HepG2 (cell line): Measurements from ENCODE around the gene SMG5. TPM values are rescaled to one million over a fixed set of nuclear protein-coding genes. Genes with fewer than 3 reads are reported as not detected.
A peak's percentile ranks its signal among the peaks of the same experiment; 100 is the strongest.

Experiments
- ATAC-seq: fragments of 200-7000 bp; cut with Tn5 transposase; 3 replicates; pipeline ENCODE4 v1.9.1; 2020; ENCODE audit warnings: mild to moderate bottlenecking, moderate library complexity
- BruUV-seq: library from RNA; stranded (reverse); fragments of 400-500 nt; replicated peaks from 2 replicates; lab custom pipeline; 2021; lab: Mats Ljungman, UMichigan
- CTCF ChIA-PET: fragments of 300-600 bp; formaldehyde crosslinking; extraction: SDS; loops from one replicate; lab custom pipeline; 2021; ENCODE audit warnings: low total read pairs, inconsistent platforms, low intra/inter-chr PET ratio; lab: Yijun Ruan, JAX
- POLR2A ChIA-PET: fragments of 350-600 bp; sonication (Branson Sonifier 250); formaldehyde crosslinking; loops from one replicate; lab custom pipeline; 2020; ENCODE audit warnings: antibody characterized with exemption, inconsistent platforms; lab: Yijun Ruan, JAX
- DNase-seq: peaks from one replicate; pipeline ENCODE4 v3.0.0-alpha.2; 2015; ENCODE audit warnings: low spot score
- FAIRE-seq: peaks from 3 replicates; lab custom pipeline; 2011; peaks lifted over from hg19 to GRCh38; lab: Jason Lieb, UNC
- H2AFZ ChIP-seq: one replicate; pipeline ENCODE4 v1.6.1; 2011; ENCODE audit warnings: low read length, inconsistent platforms
- H3K27ac ChIP-seq: fragments of 300-600 bp; 3 replicates; pipeline ENCODE4 v1.8.0; 2011; ENCODE audit warnings: mixed run types, mild to moderate bottlenecking, mixed read lengths, low read length, inconsistent platforms; ENCODE audit not compliant: insufficient read depth; ENCODE audit errors: extremely low read length
- H3K27me3 ChIP-seq, 2 experiments: fragments of 200-600 bp in 1 of 2; 2 replicates in 1 of 2; 3 replicates in 1 of 2; pipeline versions ENCODE4 v1.6.0 to v1.8.0; 2011; ENCODE audit warnings: low read length in 2 of 2, mild to moderate bottlenecking in 2 of 2, moderate library complexity in 2 of 2, inconsistent platforms in 1 of 2; ENCODE audit not compliant: insufficient read depth in 2 of 2, control insufficient read depth in 1 of 2
- H3K36me3 ChIP-seq, 2 experiments: fragments of 200-600 bp in 1 of 2; replicated peaks in 1 of 2; 2 replicates in 1 of 2; 3 replicates in 1 of 2; pipeline versions ENCODE4 v1.5.1 to v1.8.0; 2011; ENCODE audit warnings: low read length in 2 of 2, inconsistent platforms in 1 of 2; ENCODE audit not compliant: insufficient read depth in 2 of 2, control insufficient read depth in 1 of 2
- H3K4me1 ChIP-seq: 2 replicates; pipeline ENCODE4 v1.5.1; 2012; ENCODE audit warnings: low read length, inconsistent platforms; ENCODE audit not compliant: insufficient read depth
- H3K4me2 ChIP-seq: 2 replicates; pipeline ENCODE4 v1.6.0; 2011; ENCODE audit warnings: low read depth, low read length, inconsistent platforms
- H3K4me3 ChIP-seq, 3 experiments: fragments of 200-600 bp in 1 of 3; sonication (generic), shearing (Covaris generic) in 1 of 3; replicated peaks in 1 of 3; 2 replicates each; pipeline ENCODE4 v1.5.1; 2011 to 2016; ENCODE audit warnings: low read length in 3 of 3, inconsistent platforms in 2 of 3, low read depth in 2 of 3, mild to moderate bottlenecking in 2 of 3, control low read depth in 1 of 3, mixed read lengths in 1 of 3; ENCODE audit not compliant: insufficient read depth in 1 of 3
- H3K79me2 ChIP-seq: one replicate; pipeline ENCODE4 v1.6.1; 2011; ENCODE audit warnings: low read length, inconsistent platforms; ENCODE audit not compliant: insufficient read depth
- H3K9ac ChIP-seq: 2 replicates; pipeline ENCODE4 v1.6.0; 2011; ENCODE audit warnings: mild to moderate bottlenecking, low read depth, low read length, inconsistent platforms; ENCODE audit not compliant: insufficient read depth
- H3K9me3 ChIP-seq: 2 replicates; pipeline ENCODE4 v1.5.1; 2012; ENCODE audit warnings: mild to moderate bottlenecking, low read length
- H4K20me1 ChIP-seq: 2 replicates; pipeline ENCODE4 v1.6.0; 2011; ENCODE audit warnings: inconsistent platforms, mild to moderate bottlenecking, low read length, moderate library complexity; ENCODE audit not compliant: insufficient read depth
- AGO2 ChIP-seq: fragments of 200-400 bp; formaldehyde crosslinking; optimal IDR thresholded peaks from 2 replicates; pipeline ENCODE3; 2017; ENCODE audit warnings: mild to moderate bottlenecking, low read depth, low read length, moderate library complexity
- EZH2 ChIP-seq: conservative IDR thresholded peaks from 2 replicates; pipeline ENCODE4 v1.6.1; 2012; ENCODE audit warnings: mild to moderate bottlenecking, low read depth, low read length, moderate library complexity
- FOXJ3 ChIP-seq: sonication (generic); formaldehyde crosslinking; IDR thresholded peaks from 2 replicates; pipeline ENCODE4 v1.4.0; 2020; ENCODE audit warnings: missing genetic modification reagents, mild to moderate bottlenecking, borderline replicate concordance
- PCBP1 ChIP-seq: fragments of 200-400 bp; formaldehyde crosslinking; IDR thresholded peaks from 2 replicates; pipeline ENCODE4 v1.6.1; 2017; ENCODE audit warnings: mild to moderate bottlenecking, low read depth, low read length, borderline replicate concordance
- YEATS4 ChIP-seq: sonication (generic); formaldehyde crosslinking; IDR thresholded peaks from 2 replicates; pipeline ENCODE4 v1.4.0; 2020; ENCODE audit warnings: missing genetic modification reagents, borderline replicate concordance
- ZFP41 ChIP-seq: sonication (generic); formaldehyde crosslinking; IDR thresholded peaks from 2 replicates; pipeline ENCODE4 v1.4.0; 2020; ENCODE audit warnings: mild to moderate bottlenecking, missing genetic modification reagents, borderline replicate concordance
- WGBS: methylation state at CpG from one replicate; pipeline ENCODE4 v1.1.6; 2017; ENCODE audit warnings: low lambda C conversion rate; 5-methylcytosine and 5-hydroxymethylcytosine counted together
- in situ Hi-C: cut with HindIII; loops from 2 replicates; pipeline ENCODE4 v1.10.0; 2017; ENCODE audit warnings: low pct_unique_long_range_greater_than_20kb; ENCODE audit not compliant: extremely low pct_ligation_motif_present
- intact Hi-C: fragments of 100-400 bp; cut with micrococcal nuclease; formaldehyde crosslinking; loops from one replicate; pipeline ENCODE4 v1.10.0; 2022; ENCODE audit not compliant: unreplicated experiment
- polyA plus RNA-seq, 8 experiments: library from polyadenylated mRNA; depleted of rRNA in 3 of 8; stranded (reverse) in 7 of 8; unstranded in 1 of 8; fragments of >200 nt; fragmentation: Illumina TruSeq in 4 of 8; extraction: Trizol in 4 of 8; gene quantifications; 2 replicates each; pipeline versions ENCODE4 v1.2.1 to v1.2.3, GENCODE V29; 2011 to 2016; ENCODE audit warnings: low read depth in 4 of 8, missing spikeins in 1 of 8, mixed read lengths in 1 of 8; ENCODE audit not compliant: insufficient read depth in 1 of 8
- total RNA-seq, 5 experiments: library from RNA; depleted of rRNA; stranded (reverse); fragments of >200 nt; fragmentation: Illumina TruSeq; extraction: Trizol; gene quantifications; 2 replicates each; pipeline ENCODE4 v1.2.3, GENCODE V29; 2016; ENCODE audit warnings: low read depth in 1 of 5

The SMG5 gene
- total and polyA plus RNA-seq, 2 of the 13 experiments (the other 11 are each of a cell fraction or from before 2014, with no cell fraction given) = 50.5 to 84.0 TPM

- FAIRE-seq (no peak), DNase-seq (no peak), ATAC-seq (no peak)
- H3K27me3 ChIP-seq = no peaks in the 10 kb centered on the region
- H3K4me2 ChIP-seq = no peak overlapping the region
- peaks cover 34% of the 10 kb centered on the region for H3K4me1 ChIP-seq
- H3K4me3 ChIP-seq = no peak overlapping the region
- no peak overlapping the region for H3K27ac ChIP-seq
- in situ Hi-C loops = no loop called here
- peaks cover 28 to 51% of the 10 kb centered on the region in 2 experiments; a peak in 4 of 5 replicates for H3K36me3 ChIP-seq
- H4K20me1 ChIP-seq = no peaks in the 10 kb centered on the region
- BruUV-seq = no TSS peak
- 94% methylated on average over 4 of the region's 5 CpGs for WGBS
- H2AFZ ChIP-seq = no peak overlapping the region
- ChIA-PET POLR2A (no interaction called here), CTCF (no interaction called here)
- no peaks in the 10 kb centered on the region for H3K79me2 ChIP-seq
- intact Hi-C loops = no loop called here
- TF ChIP-seq AGO2 = peak; percentile 68
- TF ChIP-seq EZH2 = no peak
- TF ChIP-seq ZFP41 (CRISPR knock-in tag) = no peak
- no peak for TF ChIP-seq FOXJ3 (CRISPR knock-in tag)
- no peaks in the 10 kb centered on the region for H3K9me3 ChIP-seq
- H3K9ac ChIP-seq = no peak overlapping the region
Observed at GRCh38 chr1:156249593-156249992, 33.0 kb downstream of the SMG5 start.

GRCh38 chr1:156248323-156248683 is 34.3 kb downstream of the SMG5 start:
- no TSS peak for BruUV-seq
- peaks cover 22 to 40% of the 10 kb centered on the region in 2 experiments; a peak in 4 of 5 replicates for H3K36me3 ChIP-seq
- H2AFZ ChIP-seq = no peak overlapping the region
- no peak overlapping the region for H3K4me3 ChIP-seq
- no peak for FAIRE-seq
- H3K4me2 ChIP-seq = peak overlapping the region; percentile 27; the same call in 1 of the 2 replicates
- ChIA-PET POLR2A (interaction anchor here (0.6 to 2.4 kb wide), 4 partner anchors 14 to 97 kb away, joined by 4 to 9 read pairs (median 6); partner anchors contain the start of genes PMF1 and SMG5), CTCF (no interaction called here)
- H3K27ac ChIP-seq = peak overlapping the region; percentile 58
- H3K79me2 ChIP-seq = no peaks in the 10 kb centered on the region
- DNase-seq = no peak
- H4K20me1 ChIP-seq = no peaks in the 10 kb centered on the region
- 83% methylated on average over 4 of the region's 4 CpGs for WGBS
- H3K9ac ChIP-seq = no peak overlapping the region
- ATAC-seq = no peak
- in situ Hi-C loops (no loop called here), intact Hi-C loops (no loop called here)
- TF ChIP-seq PCBP1 = 0 out of 2 replicates have a peak, but pooled peaks have one; percentile 14
- no peak for TF ChIP-seq YEATS4 (CRISPR knock-in tag)
- H3K27me3 ChIP-seq = no peaks in the 10 kb centered on the region
- no peaks in the 10 kb centered on the region for H3K9me3 ChIP-seq
- peaks cover 34% of the 10 kb centered on the region for H3K4me1 ChIP-seq
